Activated gamma-delta T cell (primary cell): ENCODE measurements around the gene ZC3H7A.

Source experiments
- DNase-seq: peaks from one replicate; lab custom pipeline; 2025; lab: John Stamatoyannopoulos, UW

Gene ZC3H7A

DNA sequence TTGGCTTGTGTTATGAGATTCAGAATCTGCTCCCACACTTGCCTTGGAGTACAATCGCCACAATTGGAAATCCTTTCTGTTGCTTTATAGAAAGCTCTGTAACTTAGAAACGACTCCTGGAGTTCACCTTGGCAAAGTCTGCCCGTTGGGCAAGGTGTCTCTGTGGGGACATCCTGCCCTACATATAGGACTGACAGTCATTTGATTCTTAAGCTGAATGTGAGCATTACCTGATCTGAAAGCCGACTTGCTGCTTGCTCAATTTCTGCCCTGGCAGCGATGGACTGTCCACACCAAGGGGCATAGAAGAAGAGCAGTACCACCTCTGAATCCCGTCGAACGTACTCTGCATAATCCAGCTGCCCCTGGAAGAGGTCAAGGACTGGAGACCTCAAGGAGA, 61.3 kb downstream of the ZC3H7A start:
- no peak for DNase-seq

DNA sequence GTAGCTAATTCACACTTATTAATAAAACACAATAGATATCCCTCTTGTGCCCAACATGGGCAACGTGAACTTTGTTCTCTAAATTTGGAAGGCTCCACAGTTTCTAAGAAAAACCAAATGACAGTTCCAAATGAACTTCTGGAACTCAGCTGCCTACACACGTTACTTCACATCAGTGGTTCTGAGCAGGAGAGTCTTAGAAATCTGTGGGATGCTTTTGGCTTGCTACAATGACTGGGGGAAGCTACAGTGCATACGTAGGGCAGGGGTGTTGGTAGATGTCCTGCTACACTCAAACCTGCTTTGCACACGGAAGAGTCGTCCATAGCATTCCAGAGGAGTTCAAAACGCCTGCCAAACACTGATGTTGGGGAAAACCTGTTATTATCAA, 62.4 kb downstream of the ZC3H7A start:
- no peak for DNase-seq

DNA sequence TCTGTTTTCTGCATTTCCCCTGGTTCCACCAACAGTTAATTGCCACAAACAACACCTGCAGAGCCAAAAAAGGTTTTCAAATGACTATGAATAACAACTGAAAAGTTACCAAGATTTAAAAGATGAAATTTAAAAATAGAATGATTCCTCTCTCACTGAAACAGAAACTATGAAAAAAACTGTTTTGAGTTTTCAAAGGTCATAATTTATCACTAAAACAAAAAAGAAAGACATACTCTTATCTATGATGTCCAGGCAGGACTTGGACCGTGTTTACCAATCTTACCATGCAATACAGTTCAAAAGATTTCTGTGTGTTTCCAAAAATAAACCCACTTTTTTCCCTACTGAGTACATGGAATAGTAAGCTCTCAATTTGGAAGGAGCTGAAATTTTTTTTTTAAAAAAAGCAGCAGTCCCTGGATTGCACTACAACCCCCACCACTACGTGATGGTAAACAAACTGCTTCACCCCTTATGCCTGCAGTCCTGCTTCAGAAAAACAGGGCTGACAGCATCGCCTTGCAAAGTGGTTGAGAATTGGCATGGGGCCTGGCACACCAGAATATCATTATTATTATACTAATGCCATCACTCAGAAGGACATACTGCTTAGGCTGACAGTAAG, 62.9 kb downstream of the ZC3H7A start:
- no peak for DNase-seq

DNA sequence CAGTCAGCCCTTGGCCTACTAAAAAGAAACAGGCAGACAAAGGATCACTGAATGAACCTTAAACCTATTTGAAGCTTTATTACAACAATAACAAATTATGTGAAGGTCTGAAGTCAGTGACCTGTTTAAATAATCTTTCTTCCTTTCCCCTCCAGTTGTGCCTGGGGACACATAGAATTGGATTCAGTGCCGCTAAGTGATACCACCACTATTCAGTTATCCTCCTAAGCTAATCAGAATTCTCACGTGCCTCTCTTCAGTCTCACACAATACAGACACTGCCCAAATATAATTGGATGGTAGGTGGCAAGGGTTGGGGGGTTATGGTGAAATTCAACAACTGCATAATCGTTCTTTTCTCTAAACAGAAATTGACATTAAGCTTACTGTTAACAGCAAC, 65.8 kb downstream of the ZC3H7A start:
- no peak for DNase-seq

DNA sequence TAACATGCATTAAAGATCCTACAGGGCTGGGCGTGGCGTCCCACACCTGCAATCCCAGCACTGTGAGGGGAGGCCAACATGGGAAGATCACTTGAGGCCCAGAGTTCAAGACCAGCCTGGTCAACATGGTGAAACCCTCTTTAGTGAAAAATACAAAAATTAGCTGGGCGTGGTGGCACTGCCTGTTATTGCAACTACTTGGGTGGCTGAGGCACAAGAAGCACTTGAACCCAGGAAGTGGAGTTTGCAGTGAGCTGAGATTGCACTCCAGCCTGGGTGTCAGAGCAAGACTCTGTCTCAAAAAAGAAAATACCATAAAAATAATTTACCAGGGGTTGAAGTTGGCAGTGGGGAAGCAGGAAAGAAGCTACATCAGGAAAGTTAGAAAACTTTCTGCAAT, 67.3 kb downstream of the ZC3H7A start:
- DNase-seq, result no peak

DNA sequence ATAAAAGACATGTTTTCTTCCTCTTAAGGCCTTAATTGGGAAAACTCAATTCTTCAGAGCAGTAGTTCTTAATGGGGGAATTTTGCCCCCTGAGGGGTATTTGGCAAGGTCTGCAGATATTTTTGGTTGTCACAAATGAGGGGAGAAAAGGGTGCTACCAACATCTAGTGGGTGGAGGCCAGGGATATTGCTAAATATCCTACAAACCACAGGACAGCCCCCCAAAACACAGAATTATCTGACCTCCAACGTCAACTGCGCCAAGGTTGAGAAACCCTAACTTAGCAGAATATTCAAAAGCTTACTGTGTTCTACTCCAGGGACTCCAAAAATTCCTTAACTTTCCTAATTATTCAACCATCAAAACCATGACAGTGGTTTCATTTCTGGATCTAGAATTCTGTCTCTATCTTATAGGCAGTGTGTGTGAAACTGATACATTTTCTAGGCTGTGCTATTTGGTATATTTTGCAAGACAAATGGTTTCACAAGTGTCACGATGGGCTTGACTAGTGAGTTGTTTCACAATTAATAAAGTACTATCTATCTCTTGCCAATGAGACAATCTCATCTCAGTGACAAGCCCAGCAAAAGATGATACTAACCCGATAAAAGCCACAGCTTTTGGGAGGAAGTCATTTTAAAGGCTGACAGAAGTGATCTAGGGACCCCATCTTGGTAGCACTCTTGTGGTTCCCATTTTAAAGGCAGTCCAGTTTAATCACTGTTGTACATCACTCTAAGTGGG, 69.1 kb downstream of the ZC3H7A start:
- no peak for DNase-seq

DNA sequence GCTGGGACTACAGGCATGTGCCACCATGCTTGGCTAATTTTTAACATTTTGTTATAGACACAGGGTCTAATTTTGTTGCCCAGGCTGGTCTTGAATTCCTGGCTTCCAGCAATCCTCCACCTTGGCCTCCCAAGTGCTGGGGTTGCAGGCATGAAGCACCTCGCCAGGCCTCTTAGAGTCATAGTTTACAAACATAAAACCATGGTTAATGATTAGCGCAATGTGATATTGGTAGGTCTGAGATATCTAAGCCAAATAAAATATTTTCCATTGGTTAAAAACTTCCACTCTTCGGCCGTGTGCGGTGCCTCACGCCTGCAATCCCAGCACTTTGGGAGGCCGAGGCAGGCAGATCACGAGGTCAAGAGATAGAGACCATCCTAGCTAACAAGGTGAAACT, 71.0 kb downstream of the ZC3H7A start:
- no peak for DNase-seq

DNA sequence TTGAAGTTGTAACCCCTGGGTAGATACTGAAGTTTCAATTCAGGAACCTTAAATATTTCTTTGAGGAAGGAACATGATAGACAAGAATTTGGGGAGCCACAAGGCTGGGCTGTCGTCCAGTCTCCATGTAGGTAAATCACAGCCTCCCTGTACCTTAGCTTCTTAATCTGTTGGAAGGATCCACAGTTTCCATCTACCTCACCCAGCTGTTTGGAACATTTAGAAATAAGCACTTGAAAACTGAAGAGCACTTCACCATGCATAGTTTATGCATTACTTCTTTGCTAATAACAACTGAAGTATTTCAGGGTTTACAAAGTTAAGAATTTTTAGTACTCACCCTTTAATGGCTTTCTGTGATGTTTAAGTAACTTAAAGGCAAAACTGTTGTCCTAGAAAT, 71.6 kb downstream of the ZC3H7A start:
- no peak for DNase-seq

DNA sequence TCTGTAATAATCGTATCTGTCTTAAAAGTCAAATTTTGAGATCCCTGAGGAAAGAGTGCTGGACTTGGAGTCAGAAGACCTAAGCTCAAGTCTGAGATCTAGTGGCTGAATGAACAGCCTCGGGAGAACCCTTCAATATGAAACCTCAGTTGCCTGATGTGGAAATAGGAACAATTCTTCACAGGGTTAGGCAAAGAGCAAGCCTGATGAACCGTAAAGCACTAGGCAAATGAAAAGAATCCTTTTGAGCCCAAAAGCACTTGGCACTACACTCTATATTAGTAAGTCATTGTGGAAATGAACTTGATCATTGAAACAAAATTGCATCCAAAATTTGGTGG, 74.6 kb downstream of the ZC3H7A start:
- DNase-seq, result no peak

DNA sequence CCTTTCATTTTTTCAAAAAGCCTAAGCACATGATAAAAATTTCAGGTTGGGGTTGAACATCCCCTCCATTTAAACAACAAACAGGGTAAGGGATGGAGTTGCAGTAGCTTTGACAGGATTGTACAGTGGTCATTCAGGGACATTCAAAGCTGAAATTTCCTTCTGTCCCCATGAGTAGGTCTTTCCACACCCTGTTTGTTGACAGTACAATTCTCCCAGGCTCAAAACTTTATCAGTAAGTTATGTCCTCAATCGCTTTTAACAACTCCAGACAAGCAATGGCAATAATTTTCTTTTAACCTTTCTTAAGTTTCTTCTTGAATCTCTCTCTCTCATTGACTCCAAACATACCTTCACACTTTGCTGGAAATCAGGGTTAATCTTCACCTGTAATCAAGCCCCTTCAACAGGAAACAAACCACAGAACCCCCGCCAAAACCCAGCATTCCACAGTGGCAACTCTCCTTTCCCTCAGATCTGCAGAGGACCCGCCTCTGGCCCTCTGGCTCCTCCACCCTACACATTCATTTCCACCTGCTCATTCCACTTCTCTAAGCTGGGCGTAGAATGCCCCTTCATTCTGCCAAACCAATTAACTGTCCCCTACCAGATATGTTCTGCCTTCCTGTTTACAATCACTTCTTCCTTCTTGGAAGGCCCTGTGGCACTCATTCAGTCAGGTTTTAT, 75.1 kb downstream of the ZC3H7A start:
- no peak for DNase-seq

DNA sequence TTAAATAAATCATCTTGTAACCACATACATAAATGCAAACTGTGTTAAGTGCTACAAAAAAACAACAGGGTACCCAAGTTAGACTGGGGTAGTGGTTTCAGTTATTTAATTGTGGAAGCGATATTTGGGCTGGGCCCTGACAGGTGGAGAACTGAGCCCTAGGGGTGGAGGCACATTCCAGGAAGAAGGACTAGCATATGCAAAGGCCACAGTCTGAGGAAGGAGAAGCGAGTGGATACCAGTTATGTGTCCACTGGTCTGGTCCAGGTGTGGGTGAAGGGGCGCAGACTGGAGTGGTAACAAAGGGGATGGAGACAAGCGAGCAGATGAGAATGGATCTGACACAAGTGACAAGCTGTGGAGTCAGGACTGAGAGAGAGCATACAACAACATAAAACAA, 77.3 kb downstream of the ZC3H7A start:
- no peak for DNase-seq

DNA sequence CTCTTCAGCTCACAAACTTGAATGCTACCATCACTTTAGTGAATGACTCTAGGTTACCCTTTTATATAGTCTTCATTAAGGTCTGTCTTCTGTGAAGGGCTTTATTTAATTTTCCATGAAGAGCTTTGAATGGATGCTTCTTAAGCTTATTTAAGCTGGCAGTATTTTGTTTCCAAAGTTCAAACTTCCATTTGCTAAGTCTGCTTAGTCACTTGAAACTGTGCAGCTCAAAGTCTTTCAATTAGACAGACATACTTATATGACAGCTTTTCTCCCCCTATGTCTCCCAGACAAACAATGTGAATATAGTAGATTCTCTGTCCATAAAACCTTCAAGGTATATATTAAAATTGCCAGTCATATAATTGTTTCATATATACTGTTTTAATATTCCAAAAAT, 77.9 kb downstream of the ZC3H7A start:
- no peak for DNase-seq

DNA sequence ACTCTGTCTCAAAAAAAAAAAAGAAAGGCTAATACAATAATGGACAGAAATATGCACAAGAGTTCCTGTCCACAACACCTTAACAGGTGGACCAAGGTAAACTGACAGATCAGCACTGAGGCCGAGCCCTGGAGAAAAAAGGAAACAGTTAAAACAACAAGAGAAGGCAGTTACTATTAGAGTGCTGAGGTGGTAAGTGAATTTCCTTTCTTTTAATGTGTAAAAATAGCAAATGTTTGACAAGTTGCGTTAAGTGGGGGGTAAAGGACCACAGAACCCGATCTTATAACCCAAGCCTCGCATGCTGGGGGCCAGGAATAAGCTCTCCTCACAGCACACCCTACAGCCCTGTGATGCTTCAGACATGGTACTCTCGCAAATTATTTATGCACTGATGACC, 79.2 kb downstream of the ZC3H7A start:
- no peak for DNase-seq

DNA sequence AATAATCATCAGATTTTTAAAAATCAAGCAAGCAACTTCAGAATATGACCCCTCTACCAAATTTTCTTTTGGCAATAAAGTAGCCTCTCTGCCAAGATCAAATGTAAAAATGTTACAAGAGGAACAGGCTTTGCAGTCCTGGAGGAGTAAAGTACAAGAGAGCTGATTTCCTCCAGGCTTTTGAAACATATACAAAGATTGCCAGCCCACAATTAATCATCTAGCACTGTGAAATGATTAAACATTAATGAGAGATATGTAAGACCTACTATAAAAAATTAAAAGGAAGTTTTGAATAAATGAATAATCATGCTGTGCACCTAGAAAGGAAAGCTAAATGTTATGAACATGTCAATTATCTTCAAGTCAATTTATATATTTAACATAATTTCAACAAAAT, 80.7 kb downstream of the ZC3H7A start:
- no peak for DNase-seq

DNA sequence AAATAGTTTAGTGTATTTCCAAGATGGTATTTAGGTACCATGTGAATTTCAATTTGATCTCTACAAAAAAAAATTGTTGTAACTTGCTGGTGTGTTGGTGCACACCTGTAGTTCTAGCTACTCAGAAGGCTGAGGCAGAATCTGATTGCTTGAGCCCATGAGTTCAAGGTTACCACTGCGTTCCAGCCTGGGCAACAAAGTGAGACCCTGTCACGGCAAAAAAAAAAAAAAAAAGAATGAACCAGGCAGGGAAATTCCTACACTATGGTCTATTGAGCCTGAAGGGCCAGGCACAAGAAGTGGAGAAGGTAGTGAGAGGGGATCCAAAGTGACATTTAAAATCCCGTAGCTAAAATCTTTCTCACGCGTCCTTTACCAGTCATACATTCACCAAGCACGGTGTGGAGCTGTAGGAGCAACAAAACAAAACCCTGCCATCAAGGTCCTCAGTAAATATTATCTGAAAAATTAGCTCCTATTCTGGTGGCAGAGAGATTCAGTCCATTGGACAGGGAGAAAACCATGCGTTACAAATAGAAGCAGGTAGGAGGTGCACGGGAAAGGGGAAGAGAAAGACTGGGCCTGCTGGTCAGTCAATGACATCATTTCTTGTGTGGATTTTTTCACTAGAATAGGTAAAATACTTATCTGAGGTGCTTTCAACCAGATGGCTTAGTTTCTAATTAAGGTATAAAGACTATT, 81.7 kb downstream of the ZC3H7A start:
- DNase-seq, result no peak

DNA sequence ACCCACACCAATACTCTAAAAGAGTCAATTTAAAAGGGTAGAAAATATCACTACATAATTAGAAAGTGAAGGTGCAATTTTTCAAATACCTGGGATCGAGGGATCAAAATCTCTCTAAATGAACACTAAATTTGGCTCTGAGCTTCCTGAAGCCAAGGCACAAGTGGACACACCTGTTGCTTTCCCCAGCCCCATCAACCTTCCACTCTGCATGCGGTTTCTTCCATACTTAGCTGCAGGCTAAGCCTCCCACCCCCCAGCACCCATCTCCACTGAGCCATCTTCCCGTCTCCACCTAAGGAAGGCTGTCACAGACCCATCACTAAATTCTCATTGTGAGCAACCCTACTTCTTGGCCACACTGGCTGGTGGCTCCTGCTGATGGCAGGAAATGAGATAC, 84.9 kb downstream of the ZC3H7A start:
- DNase-seq, result no peak

DNA sequence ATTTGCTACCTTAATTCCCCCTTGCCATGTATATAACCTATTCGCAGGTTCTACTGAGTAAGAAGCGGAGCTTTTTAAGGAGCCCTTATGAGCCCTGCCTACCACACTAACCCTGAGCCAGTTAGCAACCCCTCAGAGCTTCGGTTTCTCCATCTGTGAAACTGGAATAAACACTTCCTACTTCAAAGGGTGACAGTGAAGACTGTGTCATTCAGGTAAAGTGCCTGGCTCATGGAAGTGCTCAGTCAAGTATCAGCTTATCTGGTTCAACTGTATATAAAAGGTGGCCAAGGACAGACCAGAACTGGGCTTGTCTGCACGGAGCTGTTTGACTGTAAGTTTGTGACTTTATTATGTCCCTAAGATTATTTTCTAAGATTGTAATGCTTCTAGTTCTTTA, 85.4 kb downstream of the ZC3H7A start:
- DNase-seq, result no peak

DNA sequence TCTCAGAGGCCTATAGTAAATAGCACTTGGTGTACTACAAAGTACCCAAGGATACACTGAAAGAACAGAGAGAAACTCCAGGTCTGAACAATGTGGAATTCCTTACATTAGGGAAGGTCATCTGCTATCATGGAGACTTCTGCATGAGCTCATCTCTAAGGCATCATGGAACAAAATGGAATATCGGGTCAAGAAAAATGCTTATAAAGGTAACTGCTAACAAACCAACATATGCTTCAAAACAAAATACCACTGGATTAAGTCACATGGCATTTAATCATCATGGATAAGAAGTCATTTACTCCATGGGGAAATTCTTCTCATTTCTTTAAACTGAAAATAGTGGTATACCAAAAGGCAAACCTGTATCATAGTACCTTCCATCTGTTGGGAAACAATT, 88.6 kb downstream of the ZC3H7A start:
- DNase-seq, result no peak

DNA sequence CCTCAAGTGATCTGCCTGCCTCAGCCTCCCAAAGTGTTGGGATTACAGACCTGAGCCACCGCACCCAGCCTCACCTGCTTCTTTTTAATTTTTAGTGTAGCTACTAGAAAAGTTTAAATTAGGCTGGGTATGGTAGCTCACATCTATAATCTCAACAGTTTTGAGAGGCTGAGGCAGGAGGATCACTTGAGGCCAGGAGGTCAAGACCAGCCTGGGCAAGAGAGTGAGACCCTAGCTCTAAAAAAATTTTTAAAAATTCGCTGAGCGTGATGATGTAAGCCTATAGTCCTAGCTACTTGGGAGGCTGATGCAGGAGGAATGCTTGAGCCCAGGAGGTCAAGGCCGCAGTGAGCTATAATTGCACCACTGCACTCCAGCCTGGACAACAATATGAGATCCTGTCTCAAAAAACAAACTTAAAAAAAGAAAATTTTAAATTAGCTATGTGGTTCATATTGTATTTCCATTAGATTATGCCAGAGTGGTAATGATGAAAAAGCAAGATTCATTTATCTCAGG, 89.3 kb downstream of the ZC3H7A start:
- no peak for DNase-seq

DNA sequence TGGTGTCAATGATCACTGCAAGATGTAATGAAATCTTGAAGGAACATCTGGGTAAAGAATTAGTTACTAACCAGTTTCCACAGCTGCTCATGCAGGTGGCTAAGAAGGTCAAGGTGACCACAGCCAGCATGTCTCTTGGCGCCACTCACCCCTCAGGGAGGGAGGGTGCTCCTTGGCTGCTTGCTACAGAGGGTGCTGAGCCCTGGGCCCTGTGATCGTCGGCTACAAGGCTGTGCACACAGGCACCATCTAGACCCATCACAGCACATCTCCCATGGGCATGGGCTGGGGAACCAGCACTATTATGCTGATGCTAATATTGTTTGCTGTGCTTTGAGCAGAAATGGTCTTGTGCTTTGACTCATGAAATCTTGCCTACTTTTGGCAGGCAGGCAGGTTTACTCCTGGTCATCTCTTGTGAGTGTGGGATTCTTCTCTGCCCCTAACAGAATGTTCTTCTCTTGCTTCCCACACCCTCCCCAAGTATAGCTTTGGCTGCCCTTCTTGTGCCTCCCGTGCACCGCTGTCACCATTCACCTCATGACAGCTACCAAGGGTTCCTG, 90.8 kb downstream of the ZC3H7A start:
- DNase-seq, result no peak

DNA sequence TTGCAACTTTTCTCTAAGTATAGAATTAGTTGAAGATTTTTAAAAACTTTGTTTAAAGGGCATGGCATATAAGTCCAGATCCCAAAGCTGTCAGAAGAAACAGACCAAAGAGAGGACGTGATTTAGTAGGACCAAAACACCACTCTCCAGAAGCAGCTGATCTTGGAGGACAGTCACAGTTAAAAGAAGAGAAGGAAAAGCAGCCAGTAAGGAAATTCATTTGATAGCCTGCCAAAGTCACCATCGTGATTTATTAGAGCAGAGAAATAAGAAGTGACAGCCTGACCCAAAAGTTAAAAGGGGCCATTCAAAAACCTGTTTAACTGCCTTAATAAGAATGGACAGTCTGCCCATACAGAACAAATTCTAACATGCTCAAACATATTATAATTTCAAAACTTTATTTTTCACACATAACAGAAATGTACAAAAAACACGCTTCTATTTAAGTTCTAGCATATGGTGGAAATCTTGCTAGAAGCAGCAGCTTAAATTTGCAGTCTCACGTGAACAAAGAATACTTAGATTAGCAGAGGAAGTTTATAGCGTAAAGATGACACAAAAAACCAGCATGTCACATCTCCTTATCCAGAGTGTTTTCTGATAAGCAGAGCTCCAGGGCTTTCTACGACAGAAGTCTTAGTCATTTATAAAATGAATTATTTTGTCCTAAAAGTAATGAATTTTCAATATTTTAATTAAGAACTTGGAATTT, 91.6 kb downstream of the ZC3H7A start:
- no peak for DNase-seq
